GM21737 (cell line): ENCODE measurements around the gene SLITRK1.

Experiments
- ATAC-seq: cut with Tn5 transposase; IDR thresholded peaks from one replicate; pipeline ENCODE4 v1.9.1; 2021; ENCODE audit warnings: mild to moderate bottlenecking, moderate library complexity; ENCODE audit not compliant: unreplicated experiment

Gene SLITRK1

DNA sequence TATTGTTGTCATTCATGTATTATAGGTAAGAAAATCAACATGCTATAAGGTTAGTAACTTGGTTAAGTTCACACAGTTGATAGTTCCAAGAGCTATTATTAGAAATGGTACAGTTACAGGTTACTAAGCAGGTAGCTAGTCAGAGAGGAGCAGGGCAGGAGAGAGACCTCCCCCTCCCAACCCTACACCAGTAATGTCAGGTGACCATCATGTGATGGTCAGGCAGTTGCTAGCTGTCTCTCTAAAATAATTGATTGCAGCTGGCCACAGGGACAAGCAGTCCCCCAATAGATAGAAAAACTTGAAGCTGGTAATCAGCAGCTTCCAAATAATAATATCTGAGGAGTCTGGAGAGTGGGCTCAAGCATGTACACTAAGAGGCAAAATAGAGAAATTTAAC, 14.6 kb downstream of the SLITRK1 start:
- ATAC-seq: no peak

DNA sequence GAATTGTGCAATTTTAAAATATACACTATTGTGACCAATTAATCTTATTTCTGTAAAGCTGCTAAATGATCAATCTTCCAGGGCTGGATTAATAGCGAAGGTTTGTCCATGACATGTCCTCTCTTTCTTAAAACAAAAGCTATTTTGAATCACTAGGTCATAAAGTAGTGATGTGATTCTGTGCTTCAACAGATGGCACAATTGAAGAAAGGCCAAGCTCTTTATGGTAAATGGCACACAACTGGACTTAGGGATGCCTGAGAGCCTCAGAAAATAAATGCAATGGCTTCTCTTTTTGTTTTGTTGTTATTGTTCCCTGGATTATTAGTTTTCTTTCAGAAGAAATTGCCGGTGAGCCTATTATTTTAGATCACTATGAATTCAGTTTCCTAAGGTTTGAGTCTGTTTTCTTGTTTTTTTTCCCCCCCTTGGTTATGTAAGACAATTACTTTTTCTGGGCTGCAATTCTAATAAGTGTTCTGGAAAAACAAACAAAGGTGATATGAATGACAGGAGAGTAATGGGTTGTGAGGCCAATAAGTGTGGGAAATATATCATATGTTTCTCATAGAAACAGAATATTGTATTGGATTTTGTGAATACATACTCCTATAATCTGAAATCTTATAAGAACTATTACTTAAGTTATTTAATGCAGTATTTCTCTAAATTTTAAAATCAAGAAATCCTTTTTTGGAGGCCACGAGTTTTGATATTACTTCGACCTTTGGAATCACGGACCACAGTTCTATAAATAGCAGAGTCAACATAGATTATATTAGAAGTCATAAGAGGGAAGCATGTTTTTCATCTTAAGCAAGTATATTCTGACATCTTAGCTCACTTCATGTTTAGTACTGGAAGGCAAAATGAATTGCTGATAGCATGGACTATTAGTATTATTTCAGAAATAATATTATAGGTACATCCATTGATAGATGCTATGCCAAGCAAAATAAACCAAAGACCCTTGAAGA, 16.8 kb downstream of the SLITRK1 start:
- no peak for ATAC-seq

- ATAC-seq: no peak
Measured at GRCh38 chr13:83853771-83854170, 28.5 kb downstream of the SLITRK1 start.

DNA sequence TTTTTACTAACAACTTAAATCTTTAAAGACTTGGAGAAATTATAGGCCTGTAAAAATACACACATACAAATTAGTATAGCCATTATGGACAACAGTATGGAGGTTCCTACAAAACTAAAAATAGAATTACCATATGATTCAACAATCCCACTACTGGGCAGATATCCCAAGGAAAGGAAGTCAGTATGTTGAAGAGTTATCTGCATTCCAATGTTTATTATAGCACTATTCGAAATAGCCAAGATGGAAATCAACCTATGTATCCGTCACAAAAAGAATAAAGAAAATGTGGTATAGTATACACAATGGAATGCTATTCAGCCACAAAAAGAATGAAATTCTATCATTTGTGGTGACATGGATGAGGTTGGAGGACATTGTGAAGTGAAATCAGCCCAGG, 37.2 kb downstream of the SLITRK1 start:
- no peak for ATAC-seq

GRCh38 chr13:83839146-83839545, 43.1 kb downstream of the SLITRK1 start:
- ATAC-seq: no peak

GRCh38 chr13:83831796-83832195, 50.5 kb downstream of the SLITRK1 start:
- ATAC-seq: no peak

GRCh38 chr13:83829810-83830209, 52.5 kb downstream of the SLITRK1 start:
- no peak for ATAC-seq

DNA sequence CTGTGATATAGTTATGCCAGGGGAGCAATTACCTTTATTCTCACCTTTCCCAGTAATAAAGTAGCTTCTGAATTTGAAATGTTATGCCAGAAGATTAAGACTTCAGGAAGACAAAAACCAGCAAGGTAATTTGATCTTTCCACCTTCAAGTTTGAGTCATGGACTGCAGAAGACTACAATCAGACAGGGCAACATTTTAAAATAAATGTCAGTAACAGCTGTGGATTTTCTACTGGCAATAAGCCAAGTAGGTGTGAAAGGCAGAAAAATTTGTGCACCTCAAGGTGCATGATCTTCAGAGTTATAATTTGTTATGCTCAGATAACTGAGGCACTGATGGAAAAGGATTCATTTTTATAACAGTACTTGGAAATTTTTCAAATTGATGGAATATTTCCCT, 54.9 kb downstream of the SLITRK1 start:
- no peak for ATAC-seq
